GM12865 (cell line): Measurements from ENCODE around the gene ABCF2.

Experiments used
- DNase-seq: peaks from one replicate; pipeline ENCODE4 v3.0.0; 2010; ENCODE audit warnings: low read depth
- H3K4me3 ChIP-seq: 2 replicates; pipeline ENCODE4 v1.5.1; 2011; ENCODE audit warnings: mild to moderate bottlenecking, low read depth, low read length, control low read depth
- TF ChIP-seq, protein P1 (sequence below): IDR thresholded peaks from 2 replicates; pipeline ENCODE4 v1.5.1; 2011; ENCODE audit warnings: low read length, control low read depth, low read depth, inconsistent platforms; ENCODE audit not compliant: insufficient read depth; ENCODE audit errors: missing control alignments

The ABCF2 gene

GRCh38 chr7:151166629-151167196 is 60.3 kb downstream of the ABCF2 start:
- no peak for DNase-seq
- TF ChIP-seq, protein P1, sequence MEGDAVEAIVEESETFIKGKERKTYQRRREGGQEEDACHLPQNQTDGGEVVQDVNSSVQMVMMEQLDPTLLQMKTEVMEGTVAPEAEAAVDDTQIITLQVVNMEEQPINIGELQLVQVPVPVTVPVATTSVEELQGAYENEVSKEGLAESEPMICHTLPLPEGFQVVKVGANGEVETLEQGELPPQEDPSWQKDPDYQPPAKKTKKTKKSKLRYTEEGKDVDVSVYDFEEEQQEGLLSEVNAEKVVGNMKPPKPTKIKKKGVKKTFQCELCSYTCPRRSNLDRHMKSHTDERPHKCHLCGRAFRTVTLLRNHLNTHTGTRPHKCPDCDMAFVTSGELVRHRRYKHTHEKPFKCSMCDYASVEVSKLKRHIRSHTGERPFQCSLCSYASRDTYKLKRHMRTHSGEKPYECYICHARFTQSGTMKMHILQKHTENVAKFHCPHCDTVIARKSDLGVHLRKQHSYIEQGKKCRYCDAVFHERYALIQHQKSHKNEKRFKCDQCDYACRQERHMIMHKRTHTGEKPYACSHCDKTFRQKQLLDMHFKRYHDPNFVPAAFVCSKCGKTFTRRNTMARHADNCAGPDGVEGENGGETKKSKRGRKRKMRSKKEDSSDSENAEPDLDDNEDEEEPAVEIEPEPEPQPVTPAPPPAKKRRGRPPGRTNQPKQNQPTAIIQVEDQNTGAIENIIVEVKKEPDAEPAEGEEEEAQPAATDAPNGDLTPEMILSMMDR, result no peak
- no peak overlapping the region for H3K4me3 ChIP-seq
